Stimulated activated naive CD8-positive, alpha-beta T cell treated with anti-CD3 and anti-CD28 coated beads, Interleukin-15, amount 100 ng/mL, for 72 hours (primary cell): ENCODE data around the gene CDC27.
"Not testable (repeated sequence)": the region's sequence is repeated elsewhere in the genome, so short reads cannot be mapped to it uniquely, and the experiment has no call there.

Experiments used
- ATAC-seq: fragments of 150-1000 bp; cut with Tn5 transposase; 2 replicates; pipeline ENCODE4 v1.10.0; 2021; ENCODE audit warnings: mild to moderate bottlenecking, moderate library complexity
- DNase-seq, 2 donors: peaks; one replicate each; pipeline ENCODE4 v3.0.0; 2021 to 2022
- H3K27ac Mint-ChIP-seq, 2 donors: one replicate each; pipeline ENCODE4 v1.8.0; 2022; ENCODE audit warnings: mild to moderate bottlenecking in 2 of 2, mixed read lengths in 2 of 2, moderate library complexity in 2 of 2
- H3K27me3 Mint-ChIP-seq: one replicate; pipeline ENCODE4 v1.8.0; 2022; ENCODE audit warnings: mixed read lengths
- H3K4me1 Mint-ChIP-seq: one replicate; pipeline ENCODE4 v1.8.0; 2022; ENCODE audit warnings: mild to moderate bottlenecking, mixed read lengths
- H3K4me3 Mint-ChIP-seq, 2 donors: one replicate each; pipeline ENCODE4 v1.8.0; 2022; ENCODE audit warnings: mild to moderate bottlenecking in 2 of 2, mixed read lengths in 2 of 2, moderate library complexity in 1 of 2
- H3K9me3 Mint-ChIP-seq, 2 donors: one replicate each; pipeline ENCODE4 v1.8.0; 2022; ENCODE audit warnings: mixed read lengths in 2 of 2

CDC27 gene

DNA sequence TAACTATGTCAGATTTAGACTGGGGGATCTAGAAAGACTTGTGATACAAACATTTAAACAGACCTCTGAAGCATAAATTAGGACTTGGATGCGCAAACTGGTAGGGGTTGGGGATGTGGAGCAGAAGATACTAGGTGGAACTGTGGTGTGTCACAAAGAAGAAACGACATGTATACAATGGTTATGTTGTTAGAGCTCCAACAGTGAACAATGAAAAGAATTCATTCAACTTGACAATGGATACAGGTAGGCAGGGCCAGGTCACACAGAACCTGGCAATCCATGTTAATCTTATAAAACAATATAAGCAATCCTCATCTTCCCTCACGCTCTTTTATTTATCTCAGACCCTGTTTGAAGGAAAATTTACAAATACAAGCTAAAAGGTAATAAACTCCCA, 102.0 kb downstream of the CDC27 start:
- Mint-ChIP-seq H3K4me3 (no peak overlapping the region), H3K27ac (no peak overlapping the region), H3K27me3 (no peaks in the 10 kb centered on the region), H3K4me1 (peaks cover 16% of the 10 kb centered on the region), H3K9me3 (no peaks in the 10 kb centered on the region)
- DNase-seq (no peak), ATAC-seq (no peak)

DNA sequence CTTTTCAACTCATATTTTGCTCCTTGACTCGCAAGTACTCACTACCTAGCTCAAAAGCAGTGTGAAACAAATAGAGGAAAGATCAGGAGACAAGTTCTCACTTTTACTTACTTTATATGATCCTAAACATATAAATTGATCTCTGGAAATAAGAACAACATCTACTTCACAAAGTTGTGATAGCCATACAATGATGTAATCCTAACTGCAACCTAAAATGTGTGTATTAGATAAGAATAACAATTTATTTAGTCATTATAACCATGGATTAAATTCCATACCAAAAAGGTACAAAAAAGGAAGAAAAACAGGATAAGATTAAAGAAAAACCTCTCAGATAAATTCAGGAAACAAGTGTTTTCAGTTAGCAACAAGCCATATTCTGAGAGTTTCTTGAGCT, 103.4 kb downstream of the CDC27 start:
- no peak overlapping the region for H3K27ac Mint-ChIP-seq
- DNase-seq (no peak), ATAC-seq (no peak)
- H3K4me1 Mint-ChIP-seq = peaks cover 16% of the 10 kb centered on the region
- no peak overlapping the region for H3K4me3 Mint-ChIP-seq
- no peaks in the 10 kb centered on the region for H3K27me3 Mint-ChIP-seq
- no peaks in the 10 kb centered on the region for H3K9me3 Mint-ChIP-seq

GRCh38 chr17:47078801-47079200, 110.3 kb downstream of the CDC27 start:
- ATAC-seq = no peak
- Mint-ChIP-seq H3K4me1 (no peaks in the 10 kb centered on the region), H3K27me3 (no peaks in the 10 kb centered on the region), H3K9me3 (no peaks in the 10 kb centered on the region), H3K4me3 (no peak overlapping the region), H3K27ac (no peak overlapping the region)
- no peak for DNase-seq

DNA sequence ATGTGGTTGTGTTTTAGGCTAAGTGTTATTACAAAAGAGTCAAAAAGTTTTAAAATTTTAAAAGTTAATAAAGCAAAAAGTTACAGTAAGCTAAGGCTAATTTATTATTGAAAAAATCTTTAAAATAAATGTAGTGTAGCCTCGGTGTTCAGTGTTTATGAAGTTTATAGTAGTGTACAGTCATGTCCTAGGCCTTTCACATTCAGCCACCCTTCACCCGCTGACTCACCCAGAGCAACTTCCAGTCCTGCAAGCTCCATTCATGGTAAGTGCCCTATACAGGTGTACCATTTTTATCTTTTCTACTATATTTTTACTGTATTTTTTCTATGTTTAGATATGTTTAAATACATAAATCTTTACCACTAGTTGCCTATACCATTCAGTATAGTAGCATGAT, 111.5 kb downstream of the CDC27 start:
- no peak overlapping the region for H3K27ac Mint-ChIP-seq
- DNase-seq = no peak
- no peaks in the 10 kb centered on the region for H3K9me3 Mint-ChIP-seq
- no peak overlapping the region for H3K4me3 Mint-ChIP-seq
- H3K27me3 Mint-ChIP-seq = no peaks in the 10 kb centered on the region
- peaks cover 6% of the 10 kb centered on the region for H3K4me1 Mint-ChIP-seq
- ATAC-seq = no peak

DNA sequence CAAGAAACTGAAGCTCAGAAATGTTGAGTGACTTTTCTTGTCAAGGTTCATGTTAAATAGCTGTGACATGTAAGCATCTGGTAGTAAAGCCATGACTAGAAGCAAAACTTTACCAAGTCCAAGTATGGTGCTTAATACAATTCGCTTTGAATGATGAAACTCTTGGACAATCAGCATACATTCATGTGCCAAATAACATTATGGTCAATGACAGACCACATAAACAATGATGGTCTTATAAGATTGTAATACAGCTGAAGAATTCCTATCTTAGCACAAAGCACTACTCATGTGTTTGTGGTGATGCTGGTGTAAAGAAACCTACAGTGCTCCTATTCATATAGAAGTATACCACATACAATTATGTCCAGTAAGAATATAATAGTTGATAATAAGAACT, 112.9 kb downstream of the CDC27 start:
- ATAC-seq (no peak), DNase-seq (no peak)
- H3K27ac Mint-ChIP-seq = no peak overlapping the region
- H3K4me1 Mint-ChIP-seq = peaks cover 10% of the 10 kb centered on the region
- H3K4me3 Mint-ChIP-seq = no peak overlapping the region
- no peaks in the 10 kb centered on the region for H3K9me3 Mint-ChIP-seq
- no peaks in the 10 kb centered on the region for H3K27me3 Mint-ChIP-seq

- ATAC-seq, DNase-seq, H3K9me3 Mint-ChIP-seq, H3K4me3 Mint-ChIP-seq, H3K27ac Mint-ChIP-seq, H3K27me3 Mint-ChIP-seq: not testable (repeated sequence)
- H3K4me1 Mint-ChIP-seq = peaks cover 17% of the 10 kb centered on the region
These were observed 114.7 kb downstream of the CDC27 start for GRCh38 chr17:47074361-47074760.

DNA sequence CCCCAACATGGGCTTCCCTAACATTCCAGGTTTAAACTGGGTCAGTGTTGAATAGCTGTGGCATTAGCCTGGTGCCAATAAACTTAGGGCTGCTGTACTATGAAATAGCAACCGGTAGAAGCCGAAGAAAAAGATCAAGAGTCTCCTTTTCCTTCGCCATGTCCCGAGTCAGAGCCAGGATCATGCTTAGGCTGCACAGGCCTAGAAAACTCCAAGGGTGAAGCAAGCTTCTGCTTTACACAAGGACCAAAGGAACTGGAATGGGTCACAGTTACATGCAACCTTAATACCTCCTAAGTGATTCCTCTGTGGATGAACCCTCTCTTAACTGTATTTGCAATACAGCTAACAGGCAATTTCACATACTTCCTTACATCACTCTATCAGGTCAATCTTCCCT, 115.5 kb downstream of the CDC27 start:
- not testable (repeated sequence) for H3K4me3 Mint-ChIP-seq, DNase-seq, H3K9me3 Mint-ChIP-seq, ATAC-seq, H3K27ac Mint-ChIP-seq, H3K27me3 Mint-ChIP-seq
- peaks cover 20% of the 10 kb centered on the region for H3K4me1 Mint-ChIP-seq

DNA sequence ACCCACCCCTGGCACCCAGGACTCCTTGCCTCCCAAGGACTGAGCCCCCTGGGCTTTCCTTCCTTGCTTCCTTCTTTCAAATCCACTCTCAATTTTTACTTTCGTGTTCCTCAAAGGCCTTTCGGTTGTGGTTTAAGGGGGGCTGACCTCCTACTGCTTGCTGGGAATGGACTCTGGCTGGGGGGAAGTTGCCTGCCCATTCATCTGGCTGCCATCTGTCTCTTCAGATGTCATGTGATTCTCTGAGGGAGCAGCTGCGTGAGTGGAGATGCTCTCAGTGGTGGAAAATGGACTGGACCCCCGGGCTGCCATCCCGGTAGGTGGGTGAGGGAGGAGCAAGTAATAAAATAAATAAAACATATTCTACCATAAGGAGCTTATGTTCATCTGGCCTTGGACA, 116.2 kb downstream of the CDC27 start:
- no peak for ATAC-seq
- peak overlapping the region in 1 of 2 donors; percentile 68 for H3K27ac Mint-ChIP-seq
- H3K27me3 Mint-ChIP-seq = no peaks in the 10 kb centered on the region
- no peak overlapping the region for H3K4me3 Mint-ChIP-seq
- H3K4me1 Mint-ChIP-seq = peaks cover 25% of the 10 kb centered on the region
- no peaks in the 10 kb centered on the region for H3K9me3 Mint-ChIP-seq
- DNase-seq = no peak

DNA sequence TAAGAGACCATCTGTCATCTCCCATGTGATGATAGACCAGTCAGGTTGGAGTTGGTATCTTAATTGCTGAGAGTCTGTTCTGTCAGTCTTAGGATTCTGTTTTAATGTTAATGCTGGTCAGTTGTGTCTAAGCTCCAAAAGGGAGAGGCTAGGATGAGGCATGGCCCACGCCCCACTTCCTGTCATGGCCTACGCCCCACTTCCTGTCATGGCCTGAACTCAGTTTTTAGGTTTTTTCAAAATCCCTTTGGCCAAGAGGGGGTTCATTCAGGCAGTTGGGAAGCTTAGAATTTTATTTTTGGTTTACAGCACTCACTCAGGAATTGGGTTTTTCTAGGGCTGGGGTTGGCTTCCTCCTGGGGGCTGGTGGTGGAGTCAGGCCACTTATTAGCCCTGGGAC, 117.9 kb downstream of the CDC27 start:
- ATAC-seq, H3K9me3 Mint-ChIP-seq, H3K27me3 Mint-ChIP-seq, DNase-seq, H3K4me3 Mint-ChIP-seq: not testable (repeated sequence)
- peaks cover 33% of the 10 kb centered on the region for H3K4me1 Mint-ChIP-seq
- H3K27ac Mint-ChIP-seq = peak overlapping the region in 1 of 2 donors; percentile 31

DNA sequence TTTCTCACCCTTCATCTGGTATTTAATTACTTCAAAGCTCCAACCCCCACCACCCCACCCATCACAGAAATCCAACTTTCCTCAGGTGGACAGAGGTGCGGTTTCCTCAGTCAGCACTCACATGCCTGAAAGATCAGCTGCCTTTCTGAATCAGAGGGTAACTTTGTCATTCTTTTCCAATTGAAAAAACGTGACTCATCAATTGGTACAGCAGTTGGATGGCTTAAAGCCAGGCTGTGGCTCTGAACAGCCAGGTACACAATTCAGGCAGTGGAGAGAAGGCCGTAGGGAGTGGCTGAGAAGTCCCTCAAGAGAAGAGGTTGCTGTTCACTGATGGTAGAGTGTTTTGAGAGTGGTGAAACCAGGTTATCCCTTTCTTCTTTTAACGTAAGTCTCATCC, 118.8 kb downstream of the CDC27 start:
- H3K4me1 Mint-ChIP-seq = peaks cover 36% of the 10 kb centered on the region
- not testable (repeated sequence) for DNase-seq

More for the DNA sequence above, 118.8 kb downstream of the CDC27 start:
- not testable (repeated sequence) for H3K4me3 Mint-ChIP-seq, H3K27ac Mint-ChIP-seq, ATAC-seq, H3K9me3 Mint-ChIP-seq, H3K27me3 Mint-ChIP-seq
